Activated CD4-positive, alpha-beta T cell treated with anti-CD3 and anti-CD28 coated beads for 36 hours (primary cell): ENCODE measurements around the gene ABR. TPM values are rescaled to one million over a fixed set of nuclear protein-coding genes. Genes with fewer than 3 reads are reported as not detected.

Experiments used
- ATAC-seq: fragments of 200-7000 bp; cut with Tn5 transposase; one replicate; pipeline ENCODE4 v1.10.0; 2021; ENCODE audit warnings: mild to moderate bottlenecking, moderate library complexity
- CTCF ChIA-PET: fragments of 350-600 bp; sonication (Branson Sonifier 250); formaldehyde crosslinking; loops from one replicate; lab custom pipeline; 2021; ENCODE audit warnings: antibody characterized with exemption; lab: Charles Lee
- POLR2A ChIA-PET: fragments of 350-600 bp; sonication (Branson Sonifier 250); formaldehyde crosslinking; loops from one replicate; lab custom pipeline; 2021; ENCODE audit warnings: antibody characterized with exemption, inconsistent platforms; lab: Charles Lee
- DNase-seq: peaks from one replicate; pipeline ENCODE4 v3.0.0-alpha.2; 2020
- H3K27ac Mint-ChIP-seq: one replicate; pipeline ENCODE4 v1.8.0; 2021; ENCODE audit warnings: mixed read lengths
- H3K27me3 Mint-ChIP-seq: one replicate; pipeline ENCODE4 v1.8.0; 2021; ENCODE audit warnings: mixed read lengths
- H3K36me3 Mint-ChIP-seq: one replicate; pipeline ENCODE4 v1.8.0; 2021; ENCODE audit warnings: low read depth, mixed read lengths
- H3K4me1 Mint-ChIP-seq: one replicate; pipeline ENCODE4 v1.8.0; 2021; ENCODE audit warnings: mixed read lengths
- H3K4me3 Mint-ChIP-seq: one replicate; pipeline ENCODE4 v1.8.0; 2021; ENCODE audit warnings: mild to moderate bottlenecking, moderate library complexity, mixed read lengths
- H3K9me3 Mint-ChIP-seq: one replicate; pipeline ENCODE4 v1.8.0; 2021; ENCODE audit warnings: low read depth, mixed read lengths
- intact Hi-C, 2 experiments: fragments of 100-400 bp; cut with DNase I in 1 of 2; cut with micrococcal nuclease in 1 of 2; formaldehyde crosslinking; loops; one replicate each; pipeline versions ENCODE4 v1.14.2 to v1.15.1; 2022 to 2024; cut with DNase I, micrococcal nuclease
- total RNA-seq, 2 experiments: library from RNA; stranded (reverse); gene quantifications; one replicate each; pipeline ENCODE4 v1.2.3, GENCODE V29; 2021

Gene ABR
- total RNA-seq, 2 experiments from 2014 or later: 45.2 to 50.5 TPM

DNA sequence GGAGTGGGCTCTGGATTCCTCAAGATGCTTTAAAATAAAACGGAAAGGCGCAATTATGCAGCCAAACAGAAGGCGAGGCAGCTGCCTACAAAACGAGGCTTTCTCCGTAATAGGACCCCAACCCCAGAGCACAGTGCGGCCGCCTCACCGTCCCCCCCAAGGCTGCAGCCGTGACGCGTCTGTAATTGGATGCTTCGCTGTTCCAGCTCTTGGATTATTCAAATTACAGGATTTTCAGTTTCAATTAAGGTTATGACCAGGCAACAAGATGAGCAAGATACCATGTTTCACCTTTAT is 37.3 kb upstream of the ABR start:
- H3K4me3 Mint-ChIP-seq: no peak overlapping the region
- H3K36me3 Mint-ChIP-seq: no peaks in the 10 kb centered on the region
- intact Hi-C loops: no loop called here

DNA sequence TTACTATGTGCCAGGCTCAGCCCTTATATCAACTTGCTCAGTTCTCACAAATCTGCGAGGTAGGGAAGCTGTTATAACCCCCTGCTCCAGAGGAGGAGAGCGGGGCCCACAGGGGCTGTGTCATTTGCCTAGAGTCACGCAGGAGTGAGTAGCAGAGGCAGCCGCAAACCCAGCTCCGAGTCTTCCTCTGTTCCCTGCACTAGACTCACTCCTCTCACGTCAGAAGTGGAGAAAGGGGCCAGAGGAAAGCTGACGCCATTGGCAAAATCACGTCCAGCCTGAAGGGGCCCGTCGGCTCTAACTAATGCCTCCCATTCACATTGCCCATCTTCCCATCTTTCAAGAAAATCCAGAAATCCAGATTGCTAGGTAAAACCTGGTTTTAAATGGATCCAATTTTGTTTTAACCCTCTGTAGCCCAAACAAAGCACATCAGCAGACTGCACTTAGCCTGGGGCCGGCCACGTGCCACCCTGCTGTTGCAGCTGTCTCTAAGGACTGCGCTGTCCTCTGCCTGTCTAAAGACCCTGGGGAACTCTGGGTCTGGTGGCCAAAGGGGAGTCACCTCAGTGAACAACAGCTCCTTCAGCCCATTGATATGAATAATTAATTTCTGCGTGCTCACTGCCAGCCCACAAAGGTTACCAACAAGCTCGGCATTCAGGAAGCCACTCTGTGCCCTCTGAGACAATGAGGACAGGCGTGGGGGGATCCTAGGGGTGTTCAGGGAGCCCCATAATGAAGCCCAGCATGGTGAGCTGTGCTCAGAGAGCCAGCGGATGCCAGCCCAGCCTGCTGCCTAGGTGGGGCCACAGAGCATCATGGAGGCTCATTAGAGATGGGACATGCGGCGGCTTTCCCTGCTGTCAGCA is 36.7 kb upstream of the ABR start:
- ChIA-PET POLR2A (no interaction called here), CTCF (interaction anchor here (0.6 kb wide), 1 partner anchor 23 kb away, joined by 4 read pairs; no protein-coding TSS in a partner anchor)
- no peak for DNase-seq

More for the DNA sequence above, 37.3 kb upstream of the ABR start:
- Mint-ChIP-seq H3K4me1 (no peaks in the 10 kb centered on the region), H3K27ac (no peak overlapping the region), H3K9me3 (no peaks in the 10 kb centered on the region), H3K27me3 (peaks cover 4% of the 10 kb centered on the region)
- DNase-seq: no peak
- POLR2A ChIA-PET: no interaction called here
- CTCF ChIA-PET: no interaction called here
- no peak for ATAC-seq

DNA sequence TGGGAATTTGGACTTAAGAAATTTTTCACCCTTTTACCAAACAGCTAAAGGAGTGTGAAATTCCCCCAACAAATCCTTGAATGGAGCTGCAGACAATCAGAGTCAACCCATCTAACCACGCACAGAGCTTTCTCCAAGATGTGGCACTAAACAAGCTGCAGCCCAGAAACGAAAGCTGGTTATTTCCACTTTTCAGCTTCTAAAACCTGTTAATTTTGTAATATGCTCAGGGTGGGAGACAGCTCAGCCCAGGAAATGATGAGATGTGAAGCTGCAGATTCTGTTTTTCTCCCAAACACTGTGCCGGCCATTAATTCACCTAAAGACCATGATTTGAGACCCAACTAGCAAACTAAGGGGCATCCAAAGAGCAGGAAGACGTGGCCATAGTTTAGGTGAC is 33.2 kb upstream of the ABR start:
- H3K4me3 Mint-ChIP-seq: no peak overlapping the region
- no peak for ATAC-seq
- ChIA-PET POLR2A (interaction anchor here (0.7 kb wide), 1 partner anchor 187 kb away, joined by 7 read pairs; no protein-coding TSS in a partner anchor), CTCF (interaction anchor here (1.4 kb wide), 1 partner anchor 22 kb away, joined by 3 read pairs; no protein-coding TSS in a partner anchor)
- no peak overlapping the region for H3K27ac Mint-ChIP-seq
- H3K4me1 Mint-ChIP-seq: no peaks in the 10 kb centered on the region
- H3K9me3 Mint-ChIP-seq: no peaks in the 10 kb centered on the region
- H3K27me3 Mint-ChIP-seq: peaks cover 6% of the 10 kb centered on the region
- intact Hi-C loops: no loop called here
- no peaks in the 10 kb centered on the region for H3K36me3 Mint-ChIP-seq
- DNase-seq: no peak

More for the DNA sequence above, 36.7 kb upstream of the ABR start:
- H3K9me3 Mint-ChIP-seq: no peaks in the 10 kb centered on the region
- intact Hi-C loops: no loop called here
- H3K27me3 Mint-ChIP-seq: peaks cover 5% of the 10 kb centered on the region
- ATAC-seq: no peak
- no peaks in the 10 kb centered on the region for H3K4me1 Mint-ChIP-seq
- no peaks in the 10 kb centered on the region for H3K36me3 Mint-ChIP-seq
- H3K4me3 Mint-ChIP-seq: no peak overlapping the region
- no peak overlapping the region for H3K27ac Mint-ChIP-seq

DNA sequence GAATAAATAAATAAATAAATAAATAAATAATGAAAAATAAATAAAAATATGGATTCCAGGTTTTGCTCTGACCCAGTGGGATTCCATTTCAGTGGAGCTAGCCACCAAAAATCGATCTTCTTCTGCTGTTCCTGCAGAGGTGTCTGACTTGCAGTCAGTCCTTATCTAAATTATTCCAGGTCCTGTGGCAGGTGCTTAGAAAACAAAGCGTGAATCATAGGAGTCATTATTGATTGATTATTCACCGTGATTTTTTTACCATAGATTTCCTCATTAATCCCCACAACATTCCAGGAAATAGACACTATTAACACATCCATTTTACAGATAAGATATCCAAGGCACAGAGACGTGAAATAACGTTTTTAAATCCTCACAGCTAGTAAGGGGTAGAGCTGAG is 31.5 kb upstream of the ABR start:
- Mint-ChIP-seq H3K4me1 (no peaks in the 10 kb centered on the region), H3K4me3 (no peak overlapping the region), H3K27me3 (peaks cover 6% of the 10 kb centered on the region), H3K9me3 (no peaks in the 10 kb centered on the region), H3K27ac (no peak overlapping the region), H3K36me3 (no peaks in the 10 kb centered on the region)
- no peak for ATAC-seq
- CTCF ChIA-PET: no interaction called here
- no peak for DNase-seq
- POLR2A ChIA-PET: no interaction called here
- intact Hi-C loops: no loop called here

DNA sequence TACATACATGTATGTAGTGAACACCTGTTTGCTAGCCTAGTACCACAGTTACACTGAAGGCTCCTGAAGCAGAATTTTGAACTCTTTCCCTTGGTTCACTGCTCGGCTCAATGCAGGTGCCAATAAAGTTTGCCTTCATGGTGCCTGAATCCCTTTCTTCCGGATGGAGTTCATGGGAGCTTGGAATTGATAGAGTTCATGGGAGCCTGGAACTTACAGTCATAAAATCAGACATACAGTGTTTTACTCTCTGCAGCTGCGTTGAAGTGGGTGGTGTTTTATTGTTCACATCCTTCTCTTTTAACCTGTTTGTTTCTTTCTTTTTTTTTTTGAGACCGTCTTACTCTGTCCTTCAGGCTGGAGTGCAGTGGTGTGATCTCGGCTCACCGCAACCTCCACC is 29.2 kb upstream of the ABR start:
- intact Hi-C loops: no loop called here
- Mint-ChIP-seq H3K27ac (no peak overlapping the region), H3K9me3 (no peaks in the 10 kb centered on the region), H3K4me3 (no peak overlapping the region), H3K36me3 (no peaks in the 10 kb centered on the region), H3K4me1 (no peaks in the 10 kb centered on the region), H3K27me3 (peaks cover 7% of the 10 kb centered on the region)
- ChIA-PET POLR2A (no interaction called here), CTCF (no interaction called here)
- ATAC-seq (no peak), DNase-seq (no peak)

DNA sequence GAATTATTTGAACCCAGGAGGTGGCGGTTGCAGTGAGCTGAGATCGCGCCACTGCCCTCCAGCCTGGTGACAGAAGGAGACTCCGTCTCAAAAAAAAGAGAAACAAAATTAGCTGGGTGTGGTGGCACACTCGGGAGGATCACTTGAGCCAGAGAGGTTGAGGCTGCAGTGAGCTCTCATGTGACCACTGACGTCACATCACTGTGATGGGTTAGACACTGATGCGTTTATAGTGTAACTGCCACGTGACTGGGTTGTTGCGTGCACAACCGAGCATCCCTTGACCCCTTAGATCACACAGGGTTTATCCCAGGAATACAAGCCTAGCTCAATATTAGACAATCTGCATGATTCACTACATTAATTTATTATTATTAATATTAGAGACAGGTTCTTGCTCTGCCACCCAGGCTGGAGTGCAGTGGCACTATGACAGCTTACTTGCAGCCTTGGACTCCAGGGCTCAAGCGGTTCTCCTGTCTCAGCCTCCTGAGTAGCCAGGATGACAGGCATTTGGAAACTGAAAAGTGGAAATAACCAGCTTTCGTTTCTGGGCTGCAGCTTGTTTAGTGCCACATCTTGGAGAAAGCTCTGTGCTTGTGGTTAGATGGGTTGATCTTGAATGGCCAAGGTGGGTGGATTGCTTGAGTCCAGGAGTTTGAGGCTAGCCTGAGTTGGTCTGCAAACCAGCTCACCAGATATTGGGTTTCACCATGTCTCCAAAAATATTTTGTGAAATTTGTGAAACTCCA is 26.4 kb upstream of the ABR start:
- POLR2A ChIA-PET: no interaction called here
- H3K4me1 Mint-ChIP-seq: peaks cover 9% of the 10 kb centered on the region
- H3K27me3 Mint-ChIP-seq: peaks cover 5% of the 10 kb centered on the region
- H3K36me3 Mint-ChIP-seq: no peaks in the 10 kb centered on the region
- intact Hi-C loops: no loop called here
- CTCF ChIA-PET: interaction anchor here (0.6 to 1.1 kb wide), 6 partner anchors 9 to 1550 kb away, joined by 3 to 4 read pairs (median 3); no protein-coding TSS in a partner anchor
- no peaks in the 10 kb centered on the region for H3K9me3 Mint-ChIP-seq
- H3K27ac Mint-ChIP-seq: no peak overlapping the region
- no peak overlapping the region for H3K4me3 Mint-ChIP-seq
- DNase-seq: no peak
- ATAC-seq: no peak

DNA sequence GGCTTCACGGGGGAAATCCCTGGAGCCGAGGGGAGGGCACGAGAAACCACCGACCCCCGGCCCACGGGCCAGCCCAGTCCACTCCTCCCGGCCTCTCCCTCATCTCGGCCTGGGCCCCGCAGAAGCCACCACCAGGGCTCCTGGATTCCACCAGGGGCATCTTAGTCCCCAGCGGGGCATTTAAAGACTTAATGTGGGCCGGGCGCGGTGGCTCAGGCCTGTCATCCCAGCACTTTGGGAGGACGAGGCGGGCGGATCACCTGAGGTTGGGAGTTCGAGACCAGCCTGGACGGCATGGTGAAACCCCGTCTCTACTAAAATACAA is 24.1 kb upstream of the ABR start:
- DNase-seq: no peak
- ChIA-PET POLR2A (no interaction called here), CTCF (no interaction called here)
- H3K4me1 Mint-ChIP-seq: peaks cover 16% of the 10 kb centered on the region
- peak overlapping the region; percentile 28 for H3K4me3 Mint-ChIP-seq
- H3K36me3 Mint-ChIP-seq: no peaks in the 10 kb centered on the region
- peaks cover 2% of the 10 kb centered on the region for H3K27me3 Mint-ChIP-seq
- no peak overlapping the region for H3K27ac Mint-ChIP-seq
- no peaks in the 10 kb centered on the region for H3K9me3 Mint-ChIP-seq
- intact Hi-C loops: loop anchor here in 1 of 2 experiments (1.0 kb wide), 3 partner anchors 24 to 225 kb away; partner anchors contain the start of gene NXN
- no peak for ATAC-seq

DNA sequence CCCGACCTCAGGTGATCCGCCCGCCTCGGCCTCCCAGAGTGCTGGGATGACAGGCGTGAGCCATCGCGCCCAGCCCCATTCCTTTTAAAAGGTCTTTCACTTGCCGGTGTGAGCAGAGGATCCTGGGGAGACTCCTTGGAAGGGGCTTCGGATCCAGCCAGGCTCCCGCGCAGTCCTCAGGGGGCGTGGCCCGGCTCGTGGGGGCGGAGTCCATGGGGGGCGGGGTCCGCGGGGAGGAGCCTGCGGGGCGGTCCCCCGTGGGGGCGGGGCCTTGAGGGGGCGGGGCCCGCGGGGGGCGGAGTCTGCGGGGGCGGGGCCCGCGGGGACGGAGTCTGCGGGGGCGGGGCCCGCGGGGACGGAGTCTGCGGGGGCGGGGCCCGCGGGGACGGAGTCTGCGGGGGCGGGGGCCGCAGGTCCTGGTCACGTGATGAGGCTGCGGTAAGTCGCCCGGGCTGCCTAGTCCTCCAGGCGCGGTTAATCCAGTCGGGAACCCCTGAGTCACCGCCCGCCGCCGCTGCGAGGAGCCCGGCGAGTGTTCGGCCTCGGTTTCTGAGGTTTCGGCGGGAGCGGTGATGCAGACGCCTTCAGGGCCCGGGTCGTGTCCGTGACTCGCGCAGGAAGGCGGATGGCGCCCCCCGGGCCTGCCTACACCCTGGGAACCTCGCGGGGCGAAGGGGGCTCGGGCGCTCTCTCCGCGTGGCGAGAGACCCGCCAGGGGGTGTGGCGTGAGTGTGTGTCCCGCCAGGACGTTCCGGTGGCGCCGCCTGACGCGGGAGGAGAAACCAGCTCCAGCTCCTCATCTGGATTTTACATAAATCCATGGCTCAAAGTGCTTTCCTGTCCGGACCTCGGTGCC is 23.6 kb upstream of the ABR start:
- peaks cover 16% of the 10 kb centered on the region for H3K4me1 Mint-ChIP-seq
- no peaks in the 10 kb centered on the region for H3K9me3 Mint-ChIP-seq
- intact Hi-C loops: loop anchor here in 1 of 2 experiments (1.0 kb wide), 3 partner anchors 23 to 224 kb away; partner anchors contain the start of gene NXN
- H3K27me3 Mint-ChIP-seq: peaks cover 2% of the 10 kb centered on the region
- ATAC-seq (peak; percentile 56), DNase-seq (peak; percentile 72)
- no peak overlapping the region for H3K27ac Mint-ChIP-seq
- POLR2A ChIA-PET: no interaction called here
- no peak overlapping the region for H3K4me3 Mint-ChIP-seq
- H3K36me3 Mint-ChIP-seq: no peaks in the 10 kb centered on the region
- CTCF ChIA-PET: interaction anchor here (3.1 kb wide), 1 partner anchor 15 kb away, joined by 30 read pairs; no protein-coding TSS in a partner anchor

DNA sequence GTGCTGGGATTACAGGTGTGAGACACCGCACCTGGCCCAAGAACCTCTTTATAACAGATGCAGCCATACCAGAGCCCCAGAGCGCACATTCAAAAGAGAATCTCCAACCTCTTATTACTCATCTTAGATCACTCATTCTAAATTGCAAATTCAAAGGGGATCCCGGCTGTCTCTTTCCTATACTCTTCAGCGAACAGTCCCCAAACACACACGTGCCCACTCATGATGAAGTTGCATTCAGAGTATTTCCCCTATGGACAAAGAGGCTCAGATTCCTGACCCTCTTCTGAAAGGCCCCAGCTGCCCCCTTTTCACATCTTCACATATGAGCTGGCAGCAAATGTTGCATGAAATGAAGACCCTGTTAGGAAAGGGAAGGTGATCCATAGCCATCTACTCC is 22.5 kb upstream of the ABR start:
- ATAC-seq: no peak
- DNase-seq: no peak
- intact Hi-C loops: no loop called here
- no peak overlapping the region for H3K27ac Mint-ChIP-seq
- ChIA-PET POLR2A (no interaction called here), CTCF (interaction anchor here (3.1 kb wide), 1 partner anchor 14 kb away, joined by 30 read pairs; no protein-coding TSS in a partner anchor)
- peaks cover 25% of the 10 kb centered on the region for H3K4me1 Mint-ChIP-seq
- no peaks in the 10 kb centered on the region for H3K9me3 Mint-ChIP-seq
- peaks cover 2% of the 10 kb centered on the region for H3K27me3 Mint-ChIP-seq
- no peak overlapping the region for H3K4me3 Mint-ChIP-seq
- H3K36me3 Mint-ChIP-seq: no peaks in the 10 kb centered on the region

DNA sequence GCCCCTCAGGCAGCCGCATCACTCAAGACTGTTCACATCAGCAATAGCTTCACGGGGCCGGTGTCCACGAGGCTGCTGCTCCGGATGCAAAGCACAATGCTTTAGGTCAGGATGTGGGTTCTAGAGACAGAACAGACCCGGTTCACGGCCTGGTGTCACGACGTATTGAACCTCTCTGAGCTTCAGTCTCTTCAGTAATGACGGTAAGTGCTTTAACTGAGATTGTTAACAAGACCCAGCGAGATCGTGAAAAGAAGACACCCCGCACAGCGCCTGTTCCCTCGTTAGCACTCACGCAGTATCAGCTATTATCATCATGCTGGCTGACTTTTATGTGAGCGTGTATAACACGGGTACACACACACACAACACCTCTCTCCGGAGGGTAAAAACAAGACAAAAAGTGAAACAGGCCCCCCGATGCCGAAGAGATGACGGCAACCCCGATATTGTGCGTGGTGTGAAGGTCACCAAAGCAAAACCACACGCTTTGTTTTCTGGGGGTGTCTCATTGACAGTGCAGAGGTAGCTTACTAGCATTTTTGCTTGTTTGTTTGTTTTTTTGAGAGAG is 21.4 kb upstream of the ABR start:
- Mint-ChIP-seq H3K4me1 (peaks cover 25% of the 10 kb centered on the region), H3K4me3 (no peak overlapping the region), H3K36me3 (no peaks in the 10 kb centered on the region), H3K27me3 (peaks cover 2% of the 10 kb centered on the region), H3K27ac (no peak overlapping the region), H3K9me3 (no peaks in the 10 kb centered on the region)
- ATAC-seq (peak; percentile 43), DNase-seq (peak; percentile 38)
- POLR2A ChIA-PET: no interaction called here
- intact Hi-C loops: no loop called here
- CTCF ChIA-PET: interaction anchor here (0.5 to 3.1 kb wide), 7 partner anchors 13 to 1742 kb away, joined by 3 to 30 read pairs (median 3); partner anchors contain the start of gene TIMM22
